Activated naive CD4-positive, alpha-beta T cell treated with Interleukin-2 at 50 U/mL for 16 hours (primary cell): ENCODE measurements around the gene PIK3R5.

Experiments
- DNase-seq: peaks from one replicate; pipeline ENCODE4 v3.0.0-alpha.2; 2020

PIK3R5 gene

DNA sequence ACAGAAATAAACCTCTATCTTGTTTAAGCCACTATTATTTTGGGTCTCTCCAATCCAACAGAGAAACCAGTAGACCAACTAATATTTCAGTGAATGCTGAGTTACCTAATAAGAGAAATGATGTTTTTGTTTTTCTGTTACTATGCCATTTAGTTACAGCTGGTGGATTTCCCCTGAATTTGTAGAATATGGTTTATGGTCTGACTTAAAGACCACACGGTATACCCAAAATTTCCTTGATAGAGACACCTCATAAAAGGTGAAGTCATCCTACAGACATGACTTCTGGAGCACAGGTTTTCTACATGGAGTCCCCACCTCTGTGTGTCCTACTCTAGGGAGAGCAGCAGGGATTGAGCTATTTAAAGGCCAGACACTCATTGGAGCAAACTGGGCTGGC is 13.3 kb downstream of the PIK3R5 start:
- DNase-seq, result no peak

GRCh38 chr17:8951206-8951605 is 14.3 kb downstream of the PIK3R5 start:
- DNase-seq, result no peak

GRCh38 chr17:8949061-8949661 is 16.3 kb downstream of the PIK3R5 start:
- DNase-seq, result peak; percentile 42

DNA sequence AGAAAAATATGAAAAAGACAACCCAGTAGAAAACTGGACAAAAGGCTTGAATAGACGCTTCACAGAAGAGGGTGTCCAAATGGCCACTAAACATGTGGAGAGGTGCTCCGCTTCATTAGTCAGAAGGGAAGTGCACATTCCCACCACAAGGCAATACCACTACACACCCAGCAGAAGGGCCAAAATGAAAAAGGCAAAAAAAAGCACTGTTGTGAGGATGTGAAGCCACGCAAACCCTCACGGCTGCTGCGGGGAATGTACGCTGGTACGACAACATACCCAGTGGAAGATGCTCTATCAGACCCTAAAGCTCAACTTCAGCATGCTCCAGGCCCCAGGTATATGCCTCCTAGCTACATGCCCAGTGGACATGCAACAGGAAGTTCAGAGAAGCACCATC is 17.0 kb downstream of the PIK3R5 start:
- no peak for DNase-seq

DNA sequence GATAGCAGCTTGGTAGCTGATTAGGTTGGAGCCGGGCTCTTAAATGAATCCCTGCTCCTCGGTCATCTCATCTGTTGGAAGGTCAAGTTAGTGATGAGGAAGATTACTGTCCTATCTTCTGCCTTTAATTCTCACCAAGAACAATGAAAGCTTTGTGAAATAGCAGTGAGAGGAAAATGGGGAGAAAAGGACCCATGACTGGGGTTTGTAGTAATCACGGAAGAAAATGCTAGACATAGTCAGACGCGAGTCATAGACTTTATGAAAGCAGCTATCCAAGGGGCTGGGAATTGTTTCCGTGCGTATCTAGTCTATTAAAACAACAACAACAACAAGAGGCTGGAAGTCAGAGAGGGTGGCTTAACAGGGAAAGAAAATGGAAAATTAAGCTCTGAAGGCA is 18.3 kb downstream of the PIK3R5 start:
- no peak for DNase-seq

GRCh38 chr17:8946476-8946875 is 19.0 kb downstream of the PIK3R5 start:
- no peak for DNase-seq

- no peak for DNase-seq
These were observed 19.4 kb downstream of the PIK3R5 start for GRCh38 chr17:8946071-8946470.

DNA sequence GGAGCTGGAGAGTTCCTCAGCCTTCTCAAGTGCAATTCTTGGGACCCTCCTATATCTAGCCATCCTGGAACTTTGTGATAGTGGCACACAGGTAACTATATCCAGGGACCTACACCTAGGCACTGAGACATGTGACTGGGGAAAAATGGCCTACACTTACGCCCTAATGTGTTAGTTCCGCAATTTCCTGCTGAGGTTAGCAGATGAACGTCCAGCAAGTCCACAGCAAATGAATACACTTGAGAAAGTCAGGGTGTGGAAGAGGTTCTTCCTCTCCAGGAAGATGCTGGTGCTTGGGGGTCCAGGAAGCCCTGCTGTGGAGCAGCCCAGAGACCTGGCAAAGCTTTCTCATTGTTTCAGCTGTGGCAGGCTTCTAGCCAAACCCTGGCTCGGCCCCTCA is 20.8 kb downstream of the PIK3R5 start:
- no peak for DNase-seq

- DNase-seq, result no peak
These were observed 21.4 kb downstream of the PIK3R5 start for GRCh38 chr17:8944083-8944482.

- DNase-seq, result no peak
These were observed 23.4 kb downstream of the PIK3R5 start for GRCh38 chr17:8941980-8942622.

DNA sequence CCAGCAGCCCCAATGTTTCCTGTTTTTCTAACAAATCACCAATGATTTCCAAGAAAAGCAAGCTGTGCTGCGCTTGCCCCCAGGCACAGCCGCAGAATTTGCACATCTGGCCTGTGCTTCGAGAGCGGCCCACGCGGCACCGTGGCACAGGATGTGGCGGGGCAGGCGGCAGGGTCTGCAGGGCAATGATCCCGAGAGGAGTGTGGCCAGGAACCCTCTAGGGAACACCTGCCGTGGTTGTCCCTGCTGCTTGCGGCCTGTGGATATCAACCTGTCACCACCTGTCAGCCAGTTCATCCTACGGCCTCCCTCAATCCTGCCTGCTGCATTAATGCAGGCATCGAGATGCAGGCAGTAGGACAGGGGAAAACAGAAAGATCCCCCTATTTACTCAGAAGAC is 24.0 kb downstream of the PIK3R5 start:
- peak; percentile 75 for DNase-seq

GRCh38 chr17:8940866-8941471 is 24.5 kb downstream of the PIK3R5 start:
- DNase-seq, result peak; percentile 53

GRCh38 chr17:8939496-8940334 is 25.8 kb downstream of the PIK3R5 start:
- DNase-seq, result peak; percentile 45

DNA sequence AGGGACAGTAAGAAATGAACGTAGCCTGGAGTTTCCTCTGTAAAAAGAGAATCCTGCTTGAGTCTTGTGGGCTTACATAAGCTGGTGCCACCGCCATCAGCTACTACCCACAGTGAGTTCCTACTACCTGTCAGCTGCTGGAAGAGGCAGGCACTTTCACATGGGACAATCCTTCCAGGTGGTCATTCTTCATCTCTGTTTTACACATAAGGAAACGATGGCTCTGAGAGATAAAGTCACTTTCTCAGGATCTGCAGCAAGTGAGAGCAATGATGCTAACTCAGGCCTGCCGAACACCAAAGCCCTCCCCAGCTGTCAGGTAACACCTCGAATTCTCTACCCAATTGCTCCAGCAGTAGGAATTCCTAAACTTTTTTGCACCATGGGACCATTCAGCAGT is 26.6 kb downstream of the PIK3R5 start:
- DNase-seq, result no peak

- peak; percentile 80 for DNase-seq
These were observed 30.3 kb downstream of the PIK3R5 start for GRCh38 chr17:8935191-8935590.

DNA sequence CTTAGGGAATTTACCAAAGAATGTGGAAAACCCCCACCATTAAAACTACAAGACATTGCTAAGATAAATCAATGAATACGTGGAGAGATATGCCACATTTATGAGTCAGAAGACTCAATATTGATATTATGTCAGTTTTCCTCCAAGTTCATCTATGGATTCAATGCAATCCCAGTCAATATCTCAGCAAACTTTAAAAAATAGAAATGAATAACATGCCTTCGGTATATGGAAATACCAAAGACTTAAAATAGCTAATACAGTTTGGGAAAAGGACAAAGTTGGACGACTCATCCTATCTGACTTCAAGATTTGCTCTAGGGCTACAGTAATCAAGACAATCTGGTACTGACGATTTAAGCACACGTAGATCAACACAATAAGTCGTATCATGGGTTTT is 31.2 kb downstream of the PIK3R5 start:
- DNase-seq, result no peak

GRCh38 chr17:8930649-8931048 is 34.9 kb downstream of the PIK3R5 start:
- no peak for DNase-seq

DNA sequence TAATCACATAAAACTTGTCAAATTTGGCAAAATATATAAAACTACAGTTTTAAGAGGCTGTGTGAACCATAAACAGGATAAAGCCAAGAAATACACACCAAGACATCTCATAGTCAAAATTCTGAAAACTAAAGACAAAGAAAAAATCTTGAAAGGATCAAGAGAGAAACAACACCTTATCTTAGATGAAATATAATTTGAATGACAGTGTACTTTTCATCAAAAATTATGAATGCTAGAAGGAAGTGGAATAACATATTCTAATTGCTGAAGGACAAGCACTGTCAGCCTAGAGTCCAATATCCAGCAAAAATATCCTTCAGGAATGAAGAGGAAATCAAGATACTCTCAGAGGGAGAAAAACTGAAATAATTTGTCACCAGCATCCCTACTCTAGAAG is 37.2 kb downstream of the PIK3R5 start:
- no peak for DNase-seq

- no peak for DNase-seq
These were observed 38.1 kb downstream of the PIK3R5 start for GRCh38 chr17:8927395-8927794.

GRCh38 chr17:8925808-8926207 is 39.7 kb downstream of the PIK3R5 start:
- DNase-seq, result no peak

GRCh38 chr17:8925141-8925540 is 40.4 kb downstream of the PIK3R5 start:
- DNase-seq, result no peak

- DNase-seq, result no peak
These were observed 40.9 kb downstream of the PIK3R5 start for GRCh38 chr17:8924595-8924994.

DNA sequence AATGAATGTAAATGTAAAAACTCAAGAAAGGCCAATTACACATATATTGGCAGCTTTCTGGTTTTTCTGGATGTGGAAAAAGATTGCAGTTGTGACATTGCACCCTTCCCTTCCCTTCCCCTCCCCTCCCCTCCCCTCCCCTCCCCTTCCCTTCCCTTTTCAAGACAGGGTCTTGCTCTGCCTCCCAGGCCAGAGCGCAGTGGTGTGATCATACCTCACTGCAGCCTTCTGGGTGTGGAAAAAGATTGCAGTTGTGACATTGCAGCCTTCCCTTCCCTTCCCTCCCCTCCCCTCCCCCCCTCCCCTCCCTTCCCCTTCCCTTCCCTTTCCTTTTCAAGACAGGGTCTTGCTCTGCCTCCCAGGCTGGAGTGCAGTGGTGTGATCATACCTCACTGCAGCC is 41.7 kb downstream of the PIK3R5 start:
- DNase-seq, result no peak

DNA sequence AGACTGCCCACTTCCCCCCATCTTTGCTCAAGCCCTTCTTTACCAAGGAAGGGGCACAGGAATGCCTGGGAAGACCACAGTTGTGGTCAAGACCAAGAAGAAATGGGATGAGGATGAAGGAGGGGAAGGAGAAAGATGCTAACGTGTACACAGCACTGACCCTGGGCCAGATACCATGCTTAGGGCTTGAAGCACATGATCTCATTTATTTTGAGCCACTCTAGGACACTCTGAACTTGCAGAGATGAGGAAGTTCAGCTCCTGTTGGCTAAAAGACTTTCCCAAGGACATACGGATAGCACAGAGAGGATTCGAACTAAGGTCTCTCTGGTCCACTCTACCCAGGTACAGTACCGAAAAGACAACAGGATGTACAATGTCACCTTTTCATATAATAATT is 42.6 kb downstream of the PIK3R5 start:
- no peak for DNase-seq
